OCI-M1 (cell line): Measurements from ENCODE around the gene NPSR1.
"Not testable (repeated sequence)": the region's sequence is repeated elsewhere in the genome, so short reads cannot be mapped to it uniquely, and the experiment has no call there.

Experiments
- DNase-seq: peaks from one replicate; lab custom pipeline; 2025; lab: John Stamatoyannopoulos, UW

NPSR1 gene

DNA sequence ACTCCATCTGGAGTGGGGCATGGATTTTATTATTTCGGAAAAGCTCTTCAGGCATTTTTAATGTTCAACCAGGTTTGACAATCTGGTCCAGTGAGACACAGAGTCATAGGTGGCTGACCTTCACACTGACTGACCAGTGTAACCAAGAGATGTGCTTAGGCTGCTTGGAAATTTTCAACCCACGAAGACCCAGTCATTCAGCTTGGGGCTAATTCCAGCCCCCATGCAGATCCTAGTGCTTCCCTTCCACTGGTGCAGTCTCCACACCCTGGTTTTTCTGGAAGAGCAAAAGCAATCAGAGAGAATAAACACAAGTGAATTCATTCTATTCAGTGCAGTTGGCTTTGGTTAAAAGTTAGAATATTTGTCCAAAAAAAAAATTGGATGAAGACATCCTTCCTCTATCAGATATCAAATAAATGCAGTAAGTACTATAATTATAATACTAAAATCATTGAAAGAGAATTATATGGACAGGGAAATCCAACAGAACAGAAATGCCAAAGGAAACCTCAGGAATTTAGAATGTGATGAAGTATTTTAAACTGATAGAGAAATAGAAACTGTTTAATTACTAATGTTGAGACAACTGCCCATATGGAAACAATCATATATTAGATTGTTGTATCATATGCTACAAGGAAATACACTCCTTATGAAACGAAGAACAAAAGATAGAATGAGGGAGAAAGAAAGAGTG is 178.0 kb downstream of the NPSR1 start:
- no peak for DNase-seq

DNA sequence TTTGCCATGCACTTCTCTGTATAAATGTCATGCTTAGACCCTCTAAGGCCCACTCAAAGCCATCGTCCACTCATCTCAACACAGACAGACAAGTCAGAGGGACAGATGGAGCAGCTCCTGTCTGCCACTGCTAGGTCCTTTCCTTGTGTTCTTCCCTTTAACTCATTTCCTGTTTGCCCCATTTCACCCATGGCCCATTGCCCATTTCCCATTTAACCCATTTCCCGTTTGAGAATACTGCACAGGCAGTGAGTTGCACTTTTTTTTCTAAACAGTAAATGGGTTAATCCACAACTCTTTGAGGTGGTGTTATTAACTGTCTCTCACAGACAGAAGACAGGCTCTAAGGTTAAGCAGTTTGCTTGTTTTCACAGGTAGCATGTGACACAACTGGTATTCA is 179.3 kb downstream of the NPSR1 start:
- DNase-seq: no peak

DNA sequence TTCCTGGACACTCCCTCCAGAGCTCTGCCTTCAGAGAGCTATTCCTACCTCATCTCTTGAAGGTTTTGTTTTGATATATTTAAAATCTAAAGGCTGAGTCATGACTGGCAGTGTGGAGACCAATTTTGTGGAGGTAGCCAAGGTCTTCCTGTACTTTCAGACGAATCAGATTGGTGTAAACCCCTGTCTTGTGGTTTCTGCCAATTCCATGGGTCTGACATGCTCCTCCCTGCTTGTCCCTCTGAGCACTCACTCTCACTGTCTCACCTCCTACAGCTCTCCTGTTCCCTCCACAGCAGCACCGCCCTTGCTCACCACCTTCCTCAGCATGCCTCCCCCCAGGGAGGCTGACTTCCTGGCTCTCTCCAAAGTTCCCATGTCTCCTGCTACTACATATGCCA is 179.8 kb downstream of the NPSR1 start:
- DNase-seq: no peak

DNA sequence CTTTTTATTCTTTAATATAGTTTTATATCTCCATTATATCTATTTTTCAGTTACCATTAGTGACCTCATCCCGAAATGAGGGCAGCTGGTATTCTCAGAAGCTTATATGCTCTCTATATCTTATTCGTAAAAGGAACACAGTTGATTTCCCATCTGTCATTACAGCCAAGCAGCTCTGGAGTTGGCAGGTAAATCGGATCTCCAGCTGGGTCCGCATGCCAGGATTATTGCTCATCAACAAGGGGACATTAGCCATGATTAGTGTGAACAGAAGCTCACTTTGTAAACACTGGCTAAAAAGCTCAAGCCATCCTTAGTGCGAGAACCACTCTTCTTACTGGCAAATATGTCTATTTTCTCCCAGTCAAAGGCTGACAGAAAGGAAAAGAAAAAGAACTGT is 180.3 kb downstream of the NPSR1 start:
- DNase-seq: no peak

DNA sequence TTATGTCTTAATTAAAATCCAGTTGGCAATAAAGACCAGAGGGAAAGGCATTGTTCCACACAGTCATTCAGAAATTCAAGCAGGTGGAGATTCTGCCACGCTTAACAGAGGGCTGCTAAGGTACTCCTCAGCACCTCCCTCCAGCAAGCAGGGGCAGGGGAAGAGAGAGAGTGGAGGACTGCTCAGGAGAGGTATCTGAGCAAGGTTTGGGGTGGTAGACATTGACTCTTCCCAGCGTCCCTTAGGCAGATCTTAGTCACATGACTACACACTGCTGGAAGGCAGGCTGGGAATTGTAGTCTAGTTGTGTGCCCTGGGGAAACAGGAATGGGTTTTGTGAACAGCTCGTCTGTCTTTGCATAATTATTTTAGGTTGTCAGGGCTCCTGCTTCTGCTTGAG is 181.6 kb downstream of the NPSR1 start:
- DNase-seq: no peak

- no peak for DNase-seq
Measured at GRCh38 chr7:34840176-34840785, 182.3 kb downstream of the NPSR1 start.

GRCh38 chr7:34841326-34841725 is 183.3 kb downstream of the NPSR1 start:
- no peak for DNase-seq

DNA sequence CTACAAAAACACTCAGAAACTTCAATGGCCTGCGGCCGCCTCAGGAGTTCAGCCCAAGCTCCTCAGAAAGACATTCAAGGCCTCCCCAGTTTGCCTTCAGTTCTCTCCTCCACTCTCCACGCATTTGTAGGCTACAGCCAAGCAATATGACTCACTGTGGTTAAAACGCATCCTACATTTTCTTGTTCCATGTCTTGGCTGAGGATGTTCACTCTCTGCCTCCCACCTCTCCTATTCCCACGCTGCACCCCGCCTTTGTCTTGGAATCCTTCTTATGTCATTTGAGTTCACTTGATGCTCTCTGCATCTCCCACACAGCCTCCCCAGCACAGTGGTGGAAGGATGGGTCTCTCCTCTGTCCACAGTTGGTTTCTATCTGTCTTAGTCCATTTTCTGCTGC is 184.8 kb downstream of the NPSR1 start:
- DNase-seq: no peak

DNA sequence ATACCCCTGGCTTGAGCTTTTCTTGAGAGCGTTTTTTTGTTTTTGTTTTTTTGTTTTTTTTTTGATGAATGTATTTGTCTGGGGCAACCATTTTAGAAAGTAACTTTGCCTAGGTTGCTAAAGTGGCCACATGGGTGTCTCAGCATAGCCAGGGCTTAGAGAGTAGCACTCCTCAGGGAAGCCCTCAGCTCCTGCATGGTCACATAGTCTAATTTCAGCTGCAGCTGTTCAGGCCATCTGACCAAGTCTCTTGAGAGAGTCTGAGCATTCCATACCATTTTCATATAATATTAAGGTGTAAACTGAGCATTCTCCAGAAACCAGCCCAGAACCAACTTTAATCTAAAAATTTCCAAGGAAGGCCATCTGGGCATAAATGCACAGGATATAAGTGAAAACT is 186.4 kb downstream of the NPSR1 start:
- DNase-seq: no peak

- DNase-seq: no peak
Measured at GRCh38 chr7:34844936-34845665, 187.1 kb downstream of the NPSR1 start.

- DNase-seq: peak; percentile 3
Measured at GRCh38 chr7:34845666-34846361, 187.8 kb downstream of the NPSR1 start.

GRCh38 chr7:34846976-34847375 is 189.0 kb downstream of the NPSR1 start:
- DNase-seq: no peak

DNA sequence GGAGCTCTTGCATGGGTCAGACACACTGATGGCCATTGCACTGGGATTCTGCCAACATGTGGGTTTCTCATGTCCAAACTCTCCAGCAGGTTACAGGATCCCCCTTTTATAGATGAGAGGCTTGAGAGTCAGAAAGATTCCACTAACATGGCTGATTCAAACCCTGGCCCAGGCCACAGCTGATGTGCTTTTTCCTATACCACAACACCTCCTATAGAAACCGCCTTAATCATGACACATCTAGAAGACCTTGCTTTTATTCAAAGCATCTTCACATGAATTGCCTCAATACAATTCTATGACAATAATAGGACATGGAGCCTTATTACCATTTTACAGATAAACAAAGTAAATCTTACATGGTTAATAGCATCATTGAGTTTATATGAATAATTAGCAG is 190.7 kb downstream of the NPSR1 start:
- DNase-seq: no peak

DNA sequence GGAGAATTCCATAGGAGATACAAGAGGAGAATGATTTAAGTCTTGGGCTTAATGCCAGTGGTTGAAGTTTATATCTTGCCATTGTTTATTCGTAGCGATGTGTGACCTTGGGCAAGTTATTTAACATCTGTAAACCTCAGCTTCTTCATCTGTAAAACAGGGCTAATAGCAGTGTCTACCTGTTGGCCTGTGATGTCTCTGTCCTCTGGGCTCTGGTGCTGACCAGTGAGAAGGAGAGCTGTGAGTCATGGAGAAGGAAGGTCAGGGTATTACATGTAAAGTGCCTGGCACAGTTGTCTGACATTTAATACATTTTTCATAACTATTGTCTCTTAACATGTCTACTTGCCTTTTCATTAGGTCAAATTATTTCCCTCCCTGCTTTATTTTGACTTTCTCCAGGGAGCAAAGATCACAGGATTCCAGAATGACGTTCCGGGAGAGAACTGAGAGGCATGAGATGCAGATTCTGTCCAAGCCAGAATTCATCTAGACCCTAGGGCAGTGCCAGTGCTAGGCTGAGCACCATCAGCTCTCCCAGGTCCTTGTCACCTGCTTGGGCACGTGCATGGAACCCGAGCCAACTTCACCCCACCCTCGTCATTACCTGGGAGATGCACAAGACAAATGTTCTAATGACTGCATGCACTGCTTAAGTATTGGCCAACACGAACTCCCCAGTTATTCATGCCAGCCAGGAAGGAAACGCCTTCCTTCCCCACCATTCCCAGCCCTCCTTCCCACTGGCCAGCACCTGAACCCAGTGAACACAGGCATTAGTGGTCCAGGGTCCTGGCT is 191.3 kb downstream of the NPSR1 start:
- no peak for DNase-seq

DNA sequence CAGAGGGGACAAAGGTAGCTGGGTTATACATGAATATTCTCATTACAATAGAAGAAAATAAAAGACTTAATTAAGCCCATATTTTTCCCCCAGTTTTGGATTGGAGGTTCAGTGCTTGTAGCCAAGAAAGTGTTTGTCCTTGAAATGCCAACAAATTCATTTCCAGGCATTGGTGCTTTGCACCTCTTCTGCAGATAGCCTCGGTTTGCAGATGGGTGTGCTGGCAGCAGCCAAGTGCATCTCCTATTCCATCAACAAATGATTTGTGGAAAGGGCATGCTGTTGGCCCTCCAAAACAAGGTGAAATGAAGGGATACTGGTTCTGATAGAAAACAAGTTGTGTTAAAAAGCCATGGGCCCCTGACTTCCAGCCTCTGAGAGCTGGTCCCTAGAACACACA is 192.0 kb downstream of the NPSR1 start:
- no peak for DNase-seq

DNA sequence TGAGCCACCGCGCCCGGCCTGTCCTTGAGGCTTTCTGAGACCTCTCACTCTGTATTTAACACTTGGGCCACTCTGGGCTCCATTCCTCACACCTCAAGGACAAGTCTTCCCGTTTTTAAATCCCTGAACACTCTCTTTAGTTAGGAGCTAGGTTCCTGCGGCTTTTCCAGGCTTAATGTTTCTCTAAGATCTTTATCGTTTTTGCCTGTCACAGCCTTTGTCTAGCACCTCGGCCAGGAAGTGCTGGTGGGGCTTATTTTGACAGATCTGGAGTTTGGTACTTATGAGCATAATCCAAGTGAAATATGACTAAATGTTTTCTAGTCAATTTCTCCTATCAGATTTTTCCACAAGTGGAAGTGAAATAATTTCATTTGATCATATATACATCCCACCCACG is 192.7 kb downstream of the NPSR1 start:
- no peak for DNase-seq

- no peak for DNase-seq
Measured at GRCh38 chr7:34851431-34851830, 193.4 kb downstream of the NPSR1 start.

GRCh38 chr7:34858444-34858843 is 200.4 kb downstream of the NPSR1 start:
- DNase-seq: peak; percentile 0

DNA sequence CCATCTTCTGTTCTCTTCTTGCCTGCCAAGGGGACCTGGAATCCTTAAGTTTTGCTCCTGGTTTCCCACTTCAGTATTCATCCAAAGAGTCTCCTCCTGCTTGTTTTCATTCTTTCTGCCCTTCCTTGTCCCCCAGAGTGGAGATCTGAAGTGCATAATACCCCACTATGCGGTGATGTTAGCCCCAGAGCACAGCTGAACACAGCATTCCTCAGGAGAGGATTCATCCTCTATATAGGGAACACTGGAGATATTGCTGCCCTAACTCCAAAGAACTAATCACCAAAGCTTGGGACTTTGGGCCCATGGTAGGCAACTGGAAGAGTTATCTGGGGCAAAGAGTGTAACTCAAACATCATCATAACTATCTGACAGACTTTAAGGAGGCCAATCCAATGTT is 201.3 kb downstream of the NPSR1 start:
- DNase-seq: not testable (repeated sequence)

DNA sequence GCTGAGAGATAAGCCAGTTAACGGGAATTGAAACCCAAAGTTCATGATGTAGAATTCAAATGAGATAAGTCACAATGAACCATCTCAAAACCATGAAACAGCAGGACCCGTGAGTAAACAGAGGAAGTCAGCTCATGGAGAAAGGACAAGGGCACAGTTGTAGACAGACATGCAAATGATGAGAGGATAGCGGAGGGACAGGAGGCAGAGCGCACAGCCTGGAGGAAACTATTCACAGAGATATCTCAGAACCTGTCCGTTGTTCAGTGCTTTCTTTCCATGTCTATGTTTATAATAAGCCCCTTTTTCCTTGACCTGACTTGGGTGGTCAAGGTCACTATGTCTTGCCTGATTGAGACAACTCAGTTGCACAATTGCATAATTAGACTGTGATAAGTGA is 208.2 kb downstream of the NPSR1 start:
- DNase-seq: not testable (repeated sequence)

DNA sequence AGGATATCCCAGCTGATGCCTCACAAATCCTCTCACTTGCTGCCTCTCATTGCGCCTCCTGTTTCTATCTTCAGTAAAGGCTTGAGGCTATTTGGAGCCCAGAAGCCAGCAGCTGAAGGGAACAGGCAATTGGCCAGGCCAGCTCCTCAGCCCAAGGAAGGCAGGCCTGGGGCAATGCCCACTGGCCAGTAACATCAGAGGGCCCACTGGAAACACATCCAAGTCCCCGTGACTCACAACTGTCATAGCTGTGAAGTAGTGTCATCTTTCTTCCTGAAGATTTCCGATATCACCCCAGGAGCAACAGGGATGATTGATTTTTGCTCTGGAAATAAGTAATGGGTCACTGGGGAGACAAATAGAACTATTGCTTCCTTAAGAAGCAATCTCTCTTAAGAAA is 209.3 kb downstream of the NPSR1 start:
- DNase-seq: not testable (repeated sequence)

GRCh38 chr7:34868602-34869001 is 210.6 kb downstream of the NPSR1 start:
- not testable (repeated sequence) for DNase-seq
